Lower lobe of right lung (tissue), 2 donors: ENCODE data around the gene CSMD2. TPM values are rescaled to one million over a fixed set of nuclear protein-coding genes. Genes with fewer than 3 reads are reported as not detected.

Experiments
- ATAC-seq, 2 donors: fragments of 200-7000 bp; cut with Tn5 transposase; one replicate each; pipeline ENCODE4 v1.9.1; 2020 to 2022; ENCODE audit warnings: mild to moderate bottlenecking in 2 of 2, moderate library complexity in 2 of 2
- DNase-seq: peaks from one replicate; pipeline ENCODE4 v3.0.0-alpha.2; 2020
- H3K27ac ChIP-seq: fragments of 200-600 bp; one replicate; pipeline ENCODE4 v1.8.0; 2022
- H3K27me3 ChIP-seq: fragments of 200-600 bp; one replicate; pipeline ENCODE4 v1.8.0; 2022; ENCODE audit warnings: low read depth
- H3K36me3 ChIP-seq: fragments of 200-600 bp; one replicate; pipeline ENCODE4 v1.8.0; 2022; ENCODE audit warnings: mild to moderate bottlenecking
- H3K4me1 ChIP-seq: fragments of 200-600 bp; one replicate; pipeline ENCODE4 v1.8.0; 2022
- H3K4me3 ChIP-seq: fragments of 200-600 bp; one replicate; pipeline ENCODE4 v1.8.0; 2022; ENCODE audit warnings: mild to moderate bottlenecking
- H3K9me3 ChIP-seq: fragments of 200-600 bp; one replicate; pipeline ENCODE4 v1.8.0; 2022
- CTCF ChIP-seq: fragments of 200-600 bp; IDR thresholded peaks from one replicate; pipeline ENCODE4 v1.8.0; 2022; ENCODE audit warnings: antibody characterized with exemption, mild to moderate bottlenecking
- intact Hi-C: fragments of 100-400 bp; cut with DNase I; formaldehyde crosslinking; loops from one replicate; pipeline ENCODE4 v1.11.0; 2022
- total RNA-seq: library from RNA; stranded (reverse); fragmentation: NEBNext Ultra II Directional; extraction: Animal tissue kit (Norgen Biotek cat#: 25700); gene quantifications from one replicate; pipeline ENCODE4 v1.2.1, GENCODE V29; 2021
- donor health status: DM: no; HTN: yes; CAD: no; lungs with severe emphysema.

The CSMD2 gene
- total RNA-seq, 1 donor from 2014 or later: 1.1 TPM

GRCh38 chr1:34009340-34009985 is 155.6 kb downstream of the CSMD2 start:
- no peak for DNase-seq
- intact Hi-C loops: no loop called here
- no peak overlapping the region for H3K27ac ChIP-seq
- H3K36me3 ChIP-seq: no peaks in the 10 kb centered on the region
- no peaks in the 10 kb centered on the region for H3K9me3 ChIP-seq
- H3K4me1 ChIP-seq: no peaks in the 10 kb centered on the region
- peaks cover 6% of the 10 kb centered on the region for H3K27me3 ChIP-seq
- no peak for ATAC-seq
- H3K4me3 ChIP-seq: no peak overlapping the region
- TF ChIP-seq CTCF: no peak

- ATAC-seq (no peak), DNase-seq (no peak)
- Histone ChIP-seq H3K9me3 (no peaks in the 10 kb centered on the region), H3K36me3 (no peaks in the 10 kb centered on the region), H3K4me3 (no peak overlapping the region), H3K27me3 (no peaks in the 10 kb centered on the region), H3K4me1 (no peaks in the 10 kb centered on the region), H3K27ac (no peak overlapping the region)
- intact Hi-C loops: no loop called here
- no peak for TF ChIP-seq CTCF
Observed at GRCh38 chr1:34007760-34008159, 157.3 kb downstream of the CSMD2 start.

GRCh38 chr1:34005309-34005708 is 159.7 kb downstream of the CSMD2 start:
- no peaks in the 10 kb centered on the region for H3K27me3 ChIP-seq
- H3K4me3 ChIP-seq: no peak overlapping the region
- ATAC-seq: no peak
- no peaks in the 10 kb centered on the region for H3K36me3 ChIP-seq
- no peaks in the 10 kb centered on the region for H3K4me1 ChIP-seq
- no peak for TF ChIP-seq CTCF
- intact Hi-C loops: no loop called here
- no peak for DNase-seq
- no peaks in the 10 kb centered on the region for H3K9me3 ChIP-seq
- no peak overlapping the region for H3K27ac ChIP-seq

- no peak for TF ChIP-seq CTCF
- Histone ChIP-seq H3K36me3 (no peaks in the 10 kb centered on the region), H3K4me1 (no peaks in the 10 kb centered on the region), H3K4me3 (no peak overlapping the region), H3K27ac (no peak overlapping the region), H3K9me3 (no peaks in the 10 kb centered on the region), H3K27me3 (peaks cover 3% of the 10 kb centered on the region)
- no peak for DNase-seq
- no peak for ATAC-seq
- intact Hi-C loops: no loop called here
Observed at GRCh38 chr1:34002810-34003209, 162.2 kb downstream of the CSMD2 start.

GRCh38 chr1:33997127-33998036 is 167.6 kb downstream of the CSMD2 start:
- intact Hi-C loops: no loop called here
- Histone ChIP-seq H3K27ac (no peak overlapping the region), H3K4me1 (no peaks in the 10 kb centered on the region), H3K27me3 (peaks cover 3% of the 10 kb centered on the region), H3K9me3 (no peaks in the 10 kb centered on the region), H3K36me3 (no peaks in the 10 kb centered on the region), H3K4me3 (no peak overlapping the region)
- TF ChIP-seq CTCF: no peak
- ATAC-seq (no peak), DNase-seq (no peak)
